Natural killer cell (primary cell): ENCODE measurements around the gene RECK. TPM values are rescaled to one million over a fixed set of nuclear protein-coding genes. Genes with fewer than 3 reads are reported as not detected.

ENCODE experiments used
- ATAC-seq, 3 donors: fragments of 150-1000 bp in 2 of 3; fragments of 200-7000 bp in 1 of 3; cut with Tn5 transposase; 1 replicate in 1 of 3; 2 replicates in 2 of 3; pipeline ENCODE4 v1.10.0; 2021; ENCODE audit warnings: mild to moderate bottlenecking in 2 of 3, moderate library complexity in 2 of 3
- DNase-seq, 2 donors: peaks; one replicate each; pipeline versions ENCODE4 v3.0.0 to v3.0.0-alpha.2; 2013 to 2021; ENCODE audit warnings: mixed read lengths in 1 of 2
- H3K27ac ChIP-seq: one replicate; pipeline ENCODE4 v1.5.1; 2013; ENCODE audit warnings: mild to moderate bottlenecking, low read length
- H3K27me3 ChIP-seq: one replicate; pipeline ENCODE4 v1.6.1; 2013; ENCODE audit warnings: low read length; ENCODE audit not compliant: control insufficient read depth, insufficient read depth
- H3K36me3 ChIP-seq: one replicate; pipeline ENCODE4 v1.6.1; 2013; ENCODE audit warnings: low read length; ENCODE audit not compliant: control insufficient read depth, insufficient read depth
- H3K4me1 ChIP-seq: one replicate; pipeline ENCODE4 v1.6.1; 2013; ENCODE audit warnings: low read length; ENCODE audit not compliant: control insufficient read depth, insufficient read depth
- H3K4me3 ChIP-seq: one replicate; pipeline ENCODE4 v1.5.1; 2013; ENCODE audit warnings: low read length
- H3K9me3 ChIP-seq: one replicate; pipeline ENCODE4 v1.6.1; 2013; ENCODE audit warnings: low read length; ENCODE audit not compliant: control insufficient read depth, insufficient read depth
- H3K27ac Mint-ChIP-seq, 2 donors: one replicate each; pipeline ENCODE4 v1.8.0; 2022; ENCODE audit warnings: mild to moderate bottlenecking in 2 of 2, mixed read lengths in 2 of 2, moderate library complexity in 1 of 2
- H3K27me3 Mint-ChIP-seq, 2 donors: one replicate each; pipeline ENCODE4 v1.8.0; 2022; ENCODE audit warnings: low read depth in 2 of 2, mixed read lengths in 2 of 2
- H3K36me3 Mint-ChIP-seq: one replicate; pipeline ENCODE4 v1.8.0; 2022; ENCODE audit warnings: mixed read lengths
- H3K4me1 Mint-ChIP-seq, 2 donors: one replicate each; pipeline ENCODE4 v1.8.0; 2022; ENCODE audit warnings: mixed read lengths in 2 of 2
- H3K4me3 Mint-ChIP-seq: one replicate; pipeline ENCODE4 v1.8.0; 2022; ENCODE audit warnings: mild to moderate bottlenecking, moderate library complexity, mixed read lengths
- H3K9me3 Mint-ChIP-seq, 2 donors: one replicate each; pipeline ENCODE4 v1.8.0; 2022; ENCODE audit warnings: mixed read lengths in 2 of 2
- WGBS: methylation state at CpG from one replicate; pipeline ENCODE4 v1.1.7; 2013; ENCODE audit warnings: missing lambda C conversion rate; ENCODE audit not compliant: insufficient coverage; 5-methylcytosine and 5-hydroxymethylcytosine counted together
- intact Hi-C: fragments of 100-400 bp; cut with micrococcal nuclease; formaldehyde crosslinking; loops from one replicate; pipeline ENCODE4 v1.14.2; 2022
- total RNA-seq, 4 donors: library from RNA; stranded (reverse); fragments of 120-200 nt in 1 of 4; gene quantifications; one replicate each; pipeline versions ENCODE4 v1.2.3 to v1.2.4, GENCODE V29; 2013 to 2022
- TF ChIP-seq, protein P1 (sequence below): fragments of 200-600 bp; IDR thresholded peaks from one replicate; pipeline ENCODE4 v1.8.0; 2022; ENCODE audit warnings: antibody characterized with exemption

The RECK gene
- total RNA-seq, 3 donors from 2014 or later (not counting 1 experiment from before 2014, with no cell fraction given): 7.4 to 10.3 (median 8.0) TPM

DNA sequence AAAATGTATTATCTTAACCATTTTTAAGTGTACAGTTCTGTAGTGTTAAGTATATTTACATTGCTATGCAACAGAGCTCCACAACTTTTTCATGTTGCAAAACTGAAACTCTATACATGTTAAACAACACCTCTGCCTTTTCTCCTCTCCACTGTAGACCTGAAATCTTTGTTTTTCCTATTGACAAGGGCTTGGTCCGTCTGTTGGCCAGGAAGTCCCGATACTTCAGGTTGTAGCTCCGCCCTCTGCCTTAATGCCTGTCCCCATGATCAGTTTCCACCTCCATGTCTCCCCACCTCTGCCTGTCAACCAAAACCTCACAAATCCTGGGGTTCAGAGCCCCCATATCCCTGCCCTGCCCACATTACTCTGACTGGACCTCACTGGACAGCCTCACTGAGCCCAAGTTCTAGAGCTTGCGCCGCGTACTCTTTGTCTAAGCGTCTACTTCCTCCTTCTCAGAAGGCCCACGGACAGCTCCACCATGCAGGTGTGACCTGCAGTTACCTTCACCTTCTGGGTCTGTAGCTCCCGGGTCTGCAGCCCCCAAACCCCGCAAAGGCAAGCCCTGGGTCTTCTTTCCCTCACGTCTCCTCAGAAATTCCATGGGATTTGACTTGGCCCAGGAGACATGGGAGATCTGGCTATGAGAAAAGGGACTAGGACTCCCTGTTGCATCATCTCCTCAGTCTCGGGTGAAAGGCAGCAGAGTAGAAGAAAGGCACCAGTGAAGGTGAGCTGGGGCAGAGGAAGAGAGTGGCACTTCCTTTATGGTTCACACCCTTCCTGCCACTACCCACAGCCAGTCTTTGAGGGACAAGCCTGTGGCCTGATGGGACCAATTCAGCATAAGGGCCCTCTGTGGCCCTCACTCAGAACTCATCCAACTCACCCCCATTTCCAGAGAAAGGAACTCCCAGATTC lies 107.9 kb downstream of the RECK start:
- Mint-ChIP-seq H3K4me3 (peak overlapping the region; percentile 96), H3K4me1 (peaks cover 81 to 93% of the 10 kb centered on the region in 2 donors), H3K36me3 (no peaks in the 10 kb centered on the region), H3K27ac (peak overlapping the region; percentile 93 to 100), H3K27me3 (no peaks in the 10 kb centered on the region), H3K9me3 (peaks cover 4 to 9% of the 10 kb centered on the region in 2 donors)
- intact Hi-C loops: loop anchor here (2.0 to 10.0 kb wide), 2 partner anchors 46 to 330 kb away; partner anchors contain the start of genes CLTA, HINT2 and SPAG8
- WGBS: 11% methylated on average over 12 of the region's 12 CpGs
- H3K36me3 ChIP-seq: peaks cover 5% of the 10 kb centered on the region
- H3K4me1 ChIP-seq: peaks cover 99% of the 10 kb centered on the region
- TF ChIP-seq, protein P1, sequence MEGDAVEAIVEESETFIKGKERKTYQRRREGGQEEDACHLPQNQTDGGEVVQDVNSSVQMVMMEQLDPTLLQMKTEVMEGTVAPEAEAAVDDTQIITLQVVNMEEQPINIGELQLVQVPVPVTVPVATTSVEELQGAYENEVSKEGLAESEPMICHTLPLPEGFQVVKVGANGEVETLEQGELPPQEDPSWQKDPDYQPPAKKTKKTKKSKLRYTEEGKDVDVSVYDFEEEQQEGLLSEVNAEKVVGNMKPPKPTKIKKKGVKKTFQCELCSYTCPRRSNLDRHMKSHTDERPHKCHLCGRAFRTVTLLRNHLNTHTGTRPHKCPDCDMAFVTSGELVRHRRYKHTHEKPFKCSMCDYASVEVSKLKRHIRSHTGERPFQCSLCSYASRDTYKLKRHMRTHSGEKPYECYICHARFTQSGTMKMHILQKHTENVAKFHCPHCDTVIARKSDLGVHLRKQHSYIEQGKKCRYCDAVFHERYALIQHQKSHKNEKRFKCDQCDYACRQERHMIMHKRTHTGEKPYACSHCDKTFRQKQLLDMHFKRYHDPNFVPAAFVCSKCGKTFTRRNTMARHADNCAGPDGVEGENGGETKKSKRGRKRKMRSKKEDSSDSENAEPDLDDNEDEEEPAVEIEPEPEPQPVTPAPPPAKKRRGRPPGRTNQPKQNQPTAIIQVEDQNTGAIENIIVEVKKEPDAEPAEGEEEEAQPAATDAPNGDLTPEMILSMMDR: no peak
- DNase-seq (peak; percentile 36 to 57), ATAC-seq (peak; percentile 46 to 76 (median 64))
- H3K27me3 ChIP-seq: no peaks in the 10 kb centered on the region
- peak overlapping the region; percentile 86 for H3K27ac ChIP-seq
- H3K9me3 ChIP-seq: peaks cover 6% of the 10 kb centered on the region
- peak overlapping the region; percentile 51 for H3K4me3 ChIP-seq

- ATAC-seq (no peak), DNase-seq (no peak)
- Mint-ChIP-seq H3K4me1 (peaks cover 77 to 89% of the 10 kb centered on the region in 2 donors), H3K36me3 (no peaks in the 10 kb centered on the region), H3K27me3 (no peaks in the 10 kb centered on the region), H3K27ac (peak overlapping the region; percentile 93 to 100), H3K4me3 (peak overlapping the region; percentile 96), H3K9me3 (peaks cover 4 to 9% of the 10 kb centered on the region in 2 donors)
- Histone ChIP-seq H3K4me3 (no peak overlapping the region), H3K4me1 (peaks cover 99% of the 10 kb centered on the region), H3K9me3 (peaks cover 6% of the 10 kb centered on the region), H3K27ac (no peak overlapping the region), H3K27me3 (no peaks in the 10 kb centered on the region), H3K36me3 (peaks cover 9% of the 10 kb centered on the region)
- intact Hi-C loops: loop anchor here (2.0 to 10.0 kb wide), 2 partner anchors 45 to 331 kb away; partner anchors contain the start of genes CLTA, HINT2 and SPAG8
- 98% methylated on average over 4 of the region's 4 CpGs for WGBS
- TF ChIP-seq, protein P1: no peak
These were observed 109.3 kb downstream of the RECK start for GRCh38 chr9:36145970-36146369.

DNA sequence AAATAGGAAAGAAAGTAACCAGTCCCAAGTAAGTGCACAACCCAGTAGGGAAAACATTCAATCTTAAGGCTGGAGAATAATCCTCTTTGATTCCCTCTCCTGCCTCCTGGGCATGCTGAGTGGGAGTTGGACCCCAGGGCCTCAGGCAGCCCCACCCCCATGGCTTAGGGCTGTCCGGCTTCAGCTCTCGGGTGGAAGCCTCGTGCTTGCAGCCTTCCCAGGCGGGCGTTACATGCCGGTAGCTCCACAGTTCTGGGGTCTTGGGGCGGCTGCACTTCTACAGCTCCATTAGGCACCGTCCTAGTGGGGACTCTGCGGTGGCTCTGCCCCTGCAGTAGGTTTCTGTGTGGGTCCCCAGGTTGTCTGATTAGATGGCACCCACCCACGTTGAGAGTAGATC lies 109.9 kb downstream of the RECK start:
- H3K4me3 ChIP-seq: no peak overlapping the region
- H3K4me1 ChIP-seq: peaks cover 99% of the 10 kb centered on the region
- ATAC-seq (no peak), DNase-seq (no peak)
- Mint-ChIP-seq H3K27ac (peak overlapping the region; percentile 93 to 100), H3K27me3 (no peaks in the 10 kb centered on the region), H3K36me3 (no peaks in the 10 kb centered on the region), H3K4me1 (peaks cover 77 to 89% of the 10 kb centered on the region in 2 donors), H3K9me3 (peaks cover 4 to 9% of the 10 kb centered on the region in 2 donors), H3K4me3 (peak overlapping the region; percentile 64)
- H3K27ac ChIP-seq: no peak overlapping the region
- intact Hi-C loops: loop anchor here (10.0 kb wide), 1 partner anchor 332 kb away; the partner anchor contains the start of genes HINT2 and SPAG8
- TF ChIP-seq, protein P1: no peak
- H3K27me3 ChIP-seq: no peaks in the 10 kb centered on the region
- peaks cover 9% of the 10 kb centered on the region for H3K36me3 ChIP-seq
- H3K9me3 ChIP-seq: peaks cover 6% of the 10 kb centered on the region
- 96% methylated on average over 10 of the region's 10 CpGs for WGBS
